Measurements from ENCODE around the gene CAMKK1.

The CAMKK1 gene

GRCh38 chr17:3917391-3917931 lies 24.6 kb upstream of the CAMKK1 start:
- peaks cover 8% of the 10 kb centered on the region for H3K4me1 ChIP-seq (ENCODE audit: control insufficient read depth, insufficient read depth, low read depth, low read length)
- no peaks in the 10 kb centered on the region for H3K79me1 ChIP-seq (replicated peaks; ENCODE audit: low read length, poor library complexity, severe bottlenecking)
- H3K4ac ChIP-seq (ENCODE audit: low read depth in 1 of 2, low read length in 2 of 2) = no peak overlapping the region
- no peak overlapping the region for H3K23ac ChIP-seq (ENCODE audit: low read length in 2 of 2)
- H2AFZ ChIP-seq (ENCODE audit: low read depth, low read length) = no peak overlapping the region
- H2BK5ac ChIP-seq (ENCODE audit: low read depth, low read length, poor library complexity, severe bottlenecking) = no peak overlapping the region
- H3K9ac ChIP-seq (ENCODE audit: low read length) = no peak overlapping the region
- peak; percentile 52 for DNase-seq
- H4K8ac ChIP-seq (ENCODE audit: low read length) = no peak overlapping the region
- WGBS = 50% methylated on average over 11 of the region's 11 CpGs
- H3K4me2 ChIP-seq (ENCODE audit: low read length, poor library complexity, severe bottlenecking) = no peak overlapping the region
- H3K4me3 ChIP-seq (ENCODE audit: insufficient read depth in 1 of 2, low read depth in 1 of 2, low read length in 2 of 2) = no peak overlapping the region
- peak overlapping the region in 1 of 2 experiments; percentile 38 for H3K18ac ChIP-seq (ENCODE audit: low read depth in 1 of 2, low read length in 2 of 2)
- no peak overlapping the region for H3K14ac ChIP-seq (ENCODE audit: low read length in 2 of 2)
- H2BK12ac ChIP-seq (ENCODE audit: low read length in 2 of 2) = peak overlapping the region in 1 of 2 experiments; percentile 21
- peak overlapping the region; percentile 44 for H2BK15ac ChIP-seq (ENCODE audit: low read depth, poor library complexity, severe bottlenecking)
- no peak overlapping the region for H4K91ac ChIP-seq (ENCODE audit: low read length)
- H3K27ac ChIP-seq (ENCODE audit: low read length, poor library complexity, severe bottlenecking) = no peak overlapping the region
- H2AK5ac ChIP-seq (ENCODE audit: low read length, severe bottlenecking) = no peak overlapping the region
- no peaks in the 10 kb centered on the region for H3K36me3 ChIP-seq (ENCODE audit: control insufficient read depth in 1 of 2, insufficient read depth in 2 of 2, low read depth in 1 of 2, low read length in 2 of 2)
- H3K9me3 ChIP-seq (ENCODE audit: control insufficient read depth, low read length) = no peaks in the 10 kb centered on the region
- no peak overlapping the region for H2BK120ac ChIP-seq (ENCODE audit: low read depth, low read length)
- peaks cover 0 to 15% of the 10 kb centered on the region in 2 experiments for H3K27me3 ChIP-seq (ENCODE audit: control insufficient read depth in 1 of 2, insufficient read depth in 1 of 2, low read length in 2 of 2)

- H3K23ac ChIP-seq (ENCODE audit: low read length in 2 of 2) = no peak overlapping the region
- no peak overlapping the region for H3K4me3 ChIP-seq (ENCODE audit: insufficient read depth in 1 of 2, low read depth in 1 of 2, low read length in 2 of 2)
- H3K27ac ChIP-seq (ENCODE audit: low read length, poor library complexity, severe bottlenecking) = no peak overlapping the region
- no peak overlapping the region for H2AFZ ChIP-seq (ENCODE audit: low read depth, low read length)
- H2BK120ac ChIP-seq (ENCODE audit: low read depth, low read length) = no peak overlapping the region
- H4K91ac ChIP-seq (ENCODE audit: low read length) = peak overlapping the region; percentile 45
- H3K27me3 ChIP-seq (ENCODE audit: control insufficient read depth in 1 of 2, insufficient read depth in 1 of 2, low read length in 2 of 2) = peaks cover 0 to 18% of the 10 kb centered on the region in 2 experiments
- H3K79me1 ChIP-seq (replicated peaks; ENCODE audit: low read length, poor library complexity, severe bottlenecking) = no peaks in the 10 kb centered on the region
- peaks cover 8% of the 10 kb centered on the region for H3K4me1 ChIP-seq (ENCODE audit: control insufficient read depth, insufficient read depth, low read depth, low read length)
- no peak overlapping the region for H3K4me2 ChIP-seq (ENCODE audit: low read length, poor library complexity, severe bottlenecking)
- H2BK15ac ChIP-seq (ENCODE audit: low read depth, poor library complexity, severe bottlenecking) = peak overlapping the region; percentile 44
- no peak overlapping the region for H2BK5ac ChIP-seq (ENCODE audit: low read depth, low read length, poor library complexity, severe bottlenecking)
- H3K36me3 ChIP-seq (ENCODE audit: control insufficient read depth in 1 of 2, insufficient read depth in 2 of 2, low read depth in 1 of 2, low read length in 2 of 2) = no peaks in the 10 kb centered on the region
- no peak overlapping the region for H4K8ac ChIP-seq (ENCODE audit: low read length)
- no peak overlapping the region for H3K9ac ChIP-seq (ENCODE audit: low read length)
- H3K18ac ChIP-seq (ENCODE audit: low read depth in 1 of 2, low read length in 2 of 2) = no peak overlapping the region
- H2BK12ac ChIP-seq (ENCODE audit: low read length in 2 of 2) = peak overlapping the region in 1 of 2 experiments; percentile 54
- H3K14ac ChIP-seq (ENCODE audit: low read length in 2 of 2) = no peak overlapping the region
- no peak overlapping the region for H3K4ac ChIP-seq (ENCODE audit: low read depth in 1 of 2, low read length in 2 of 2)
- 92% methylated on average over 10 of the region's 10 CpGs for WGBS
- H2AK5ac ChIP-seq (ENCODE audit: low read length, severe bottlenecking) = no peak overlapping the region
- H3K9me3 ChIP-seq (ENCODE audit: control insufficient read depth, low read length) = no peaks in the 10 kb centered on the region
- DNase-seq = no peak
Observed at GRCh38 chr17:3916825-3917224, 24.0 kb upstream of the CAMKK1 start.

- 90% methylated on average over 28 of the region's 28 CpGs for WGBS
Observed at GRCh38 chr17:3915995-3916696, 23.3 kb upstream of the CAMKK1 start, which contains the start of gene P2RX1. P2RX1 (minus strand) TSS chr17:3916465; CDS start chr17:3916225, 240 bp downstream.

GRCh38 chr17:3915581-3915994 lies 22.7 kb upstream of the CAMKK1 start:
- no peak overlapping the region for H3K9ac ChIP-seq (ENCODE audit: low read length)
- H3K9me3 ChIP-seq (ENCODE audit: control insufficient read depth, low read length) = no peaks in the 10 kb centered on the region
- no peaks in the 10 kb centered on the region for H3K79me1 ChIP-seq (replicated peaks; ENCODE audit: low read length, poor library complexity, severe bottlenecking)
- H2BK12ac ChIP-seq (ENCODE audit: low read length in 2 of 2) = peak overlapping the region in 1 of 2 experiments; percentile 6
- H2AFZ ChIP-seq (ENCODE audit: low read depth, low read length) = no peak overlapping the region
- peaks cover 0 to 22% of the 10 kb centered on the region in 2 experiments for H3K27me3 ChIP-seq (ENCODE audit: control insufficient read depth in 1 of 2, insufficient read depth in 1 of 2, low read length in 2 of 2)
- no peak overlapping the region for H3K27ac ChIP-seq (ENCODE audit: low read length, poor library complexity, severe bottlenecking)
- H3K14ac ChIP-seq (ENCODE audit: low read length in 2 of 2) = no peak overlapping the region
- DNase-seq = no peak
- H3K36me3 ChIP-seq (ENCODE audit: control insufficient read depth in 1 of 2, insufficient read depth in 2 of 2, low read depth in 1 of 2, low read length in 2 of 2) = no peaks in the 10 kb centered on the region
- no peak overlapping the region for H2BK120ac ChIP-seq (ENCODE audit: low read depth, low read length)
- no peak overlapping the region for H3K4me3 ChIP-seq (ENCODE audit: insufficient read depth in 1 of 2, low read depth in 1 of 2, low read length in 2 of 2)
- no peak overlapping the region for H4K8ac ChIP-seq (ENCODE audit: low read length)
- H2AK5ac ChIP-seq (ENCODE audit: low read length, severe bottlenecking) = no peak overlapping the region
- no peak overlapping the region for H3K4ac ChIP-seq (ENCODE audit: low read depth in 1 of 2, low read length in 2 of 2)
- H2BK15ac ChIP-seq (ENCODE audit: low read depth, poor library complexity, severe bottlenecking) = no peak overlapping the region
- H3K23ac ChIP-seq (ENCODE audit: low read length in 2 of 2) = no peak overlapping the region
- no peak overlapping the region for H3K4me2 ChIP-seq (ENCODE audit: low read length, poor library complexity, severe bottlenecking)
- H2BK5ac ChIP-seq (ENCODE audit: low read depth, low read length, poor library complexity, severe bottlenecking) = no peak overlapping the region
- 90% methylated on average over 13 of the region's 13 CpGs for WGBS
- no peaks in the 10 kb centered on the region for H3K4me1 ChIP-seq (ENCODE audit: control insufficient read depth, insufficient read depth, low read depth, low read length)
- no peak overlapping the region for H4K91ac ChIP-seq (ENCODE audit: low read length)
- no peak overlapping the region for H3K18ac ChIP-seq (ENCODE audit: low read depth in 1 of 2, low read length in 2 of 2)

More at GRCh38 chr17:3915995-3916696, 23.3 kb upstream of the CAMKK1 start, which contains the start of gene P2RX1:
- no peak within 1 kb of the TSS for H4K8ac ChIP-seq (ENCODE audit: low read length)
- peak within 1 kb of the TSS in 1 of 2 experiments; percentile 21 for H3K4ac ChIP-seq (ENCODE audit: low read depth in 1 of 2, low read length in 2 of 2)
- no peak within 1 kb of the TSS for H3K27ac ChIP-seq (ENCODE audit: low read length, poor library complexity, severe bottlenecking)
- DNase-seq = no peak
- H3K23ac ChIP-seq (ENCODE audit: low read length in 2 of 2) = no peak within 1 kb of the TSS
- no peak within 1 kb of the TSS for H2BK120ac ChIP-seq (ENCODE audit: low read depth, low read length)
- peak within 1 kb of the TSS in 1 of 2 experiments; percentile 54 for H2BK12ac ChIP-seq (ENCODE audit: low read length in 2 of 2)
- H3K36me3 ChIP-seq (ENCODE audit: control insufficient read depth in 1 of 2, insufficient read depth in 2 of 2, low read depth in 1 of 2, low read length in 2 of 2) = no peaks in the 10 kb centered on the region
- H3K9ac ChIP-seq (ENCODE audit: low read length) = no peak within 1 kb of the TSS
- H3K4me1 ChIP-seq (ENCODE audit: control insufficient read depth, insufficient read depth, low read depth, low read length) = peaks cover 3% of the 10 kb centered on the region
- H3K4me3 ChIP-seq (ENCODE audit: insufficient read depth in 1 of 2, low read depth in 1 of 2, low read length in 2 of 2) = no peak within 1 kb of the TSS
- no peaks in the 10 kb centered on the region for H3K9me3 ChIP-seq (ENCODE audit: control insufficient read depth, low read length)
- no peaks in the 10 kb centered on the region for H3K79me1 ChIP-seq (replicated peaks; ENCODE audit: low read length, poor library complexity, severe bottlenecking)
- peak within 1 kb of the TSS; percentile 45 for H4K91ac ChIP-seq (ENCODE audit: low read length)
- no peak within 1 kb of the TSS for H3K4me2 ChIP-seq (ENCODE audit: low read length, poor library complexity, severe bottlenecking)
- no peak within 1 kb of the TSS for H2BK5ac ChIP-seq (ENCODE audit: low read depth, low read length, poor library complexity, severe bottlenecking)
- no peak within 1 kb of the TSS for H2AK5ac ChIP-seq (ENCODE audit: low read length, severe bottlenecking)
- H3K14ac ChIP-seq (ENCODE audit: low read length in 2 of 2) = no peak within 1 kb of the TSS
- H2AFZ ChIP-seq (ENCODE audit: low read depth, low read length) = no peak within 1 kb of the TSS
- peak within 1 kb of the TSS; percentile 38 to 61 for H3K18ac ChIP-seq (ENCODE audit: low read depth in 1 of 2, low read length in 2 of 2)
- H3K27me3 ChIP-seq (ENCODE audit: control insufficient read depth in 1 of 2, insufficient read depth in 1 of 2, low read length in 2 of 2) = peaks cover 0 to 22% of the 10 kb centered on the region in 2 experiments
- H2BK15ac ChIP-seq (ENCODE audit: low read depth, poor library complexity, severe bottlenecking) = peak within 1 kb of the TSS; percentile 48
